Nephron (organoid): ENCODE results near the gene CORO6.
A peak's percentile ranks its signal among the peaks of the same experiment; 100 is the strongest.

Source experiments
- H3K27ac Mint-ChIP-seq, 3 experiments: 2 replicates each; pipeline ENCODE4 v1.8.0; 2020; ENCODE audit warnings: mixed read lengths in 3 of 3, mild to moderate bottlenecking in 2 of 3, moderate library complexity in 1 of 3
- H3K27me3 Mint-ChIP-seq: 2 replicates; pipeline ENCODE4 v1.8.0; 2021; ENCODE audit warnings: low read depth, mild to moderate bottlenecking, moderate library complexity, mixed read lengths
- H3K36me3 Mint-ChIP-seq: 2 replicates; pipeline ENCODE4 v1.8.0; 2020; ENCODE audit warnings: low read depth, mixed read lengths
- H3K4me1 Mint-ChIP-seq: 2 replicates; pipeline ENCODE4 v1.8.0; 2020; ENCODE audit warnings: mixed read lengths
- H3K4me3 Mint-ChIP-seq, 3 experiments: 2 replicates each; pipeline ENCODE4 v1.8.0; 2020; ENCODE audit warnings: mild to moderate bottlenecking in 3 of 3, mixed read lengths in 3 of 3, moderate library complexity in 2 of 3
- H3K9me3 Mint-ChIP-seq: 2 replicates; pipeline ENCODE4 v1.8.0; 2020; ENCODE audit warnings: mixed read lengths
- CTCF ChIP-seq, 3 experiments: fragments of 200-600 bp; sonication (generic); IDR thresholded peaks; one replicate each; pipeline ENCODE4 v1.5.0; 2021; ENCODE audit warnings: antibody characterized with exemption in 3 of 3; ENCODE audit not compliant: unreplicated experiment in 3 of 3

Gene CORO6

GRCh38 chr17:29590411-29591145 lies 32.1 kb downstream of the CORO6 start:
- Mint-ChIP-seq H3K27ac (peak overlapping the region; percentile 87 to 96 (median 93)), H3K4me3 (peak overlapping the region; percentile 79 to 94 (median 92)), H3K36me3 (no peaks in the 10 kb centered on the region), H3K27me3 (no peaks in the 10 kb centered on the region), H3K9me3 (no peaks in the 10 kb centered on the region), H3K4me1 (peaks cover 51% of the 10 kb centered on the region)
- no peak for TF ChIP-seq CTCF (IDR thresholded peaks at IDR 0.05; ENCODE audit: unreplicated experiment in 3 of 3)

- Mint-ChIP-seq H3K27me3 (no peaks in the 10 kb centered on the region), H3K4me3 (peak within 1 kb of the TSS; percentile 88 to 95 (median 95)), H3K4me1 (peaks cover 45% of the 10 kb centered on the region), H3K9me3 (no peaks in the 10 kb centered on the region), H3K36me3 (no peaks in the 10 kb centered on the region), H3K27ac (peak within 1 kb of the TSS; percentile 70 to 96 (median 93))
- no peak for TF ChIP-seq CTCF (IDR thresholded peaks at IDR 0.05; ENCODE audit: unreplicated experiment in 3 of 3)
Observed at GRCh38 chr17:29589524-29590410, 32.9 kb downstream of the CORO6 start, which contains the start of gene GIT1. Gene GIT1 (minus strand): TSS chr17:29589648. CDS start chr17:29589378, 270 bp downstream.

- no peaks in the 10 kb centered on the region for H3K27me3 Mint-ChIP-seq
- peaks cover 53% of the 10 kb centered on the region for H3K4me1 Mint-ChIP-seq
- H3K9me3 Mint-ChIP-seq = no peaks in the 10 kb centered on the region
- peak overlapping the region; percentile 88 to 95 (median 95) for H3K4me3 Mint-ChIP-seq
- peak overlapping the region; percentile 65 to 84 (median 69) for H3K27ac Mint-ChIP-seq
- no peaks in the 10 kb centered on the region for H3K36me3 Mint-ChIP-seq
- no peak for TF ChIP-seq CTCF (IDR thresholded peaks at IDR 0.05; ENCODE audit: unreplicated experiment in 3 of 3)
Observed at GRCh38 chr17:29588562-29589411, 33.9 kb downstream of the CORO6 start.

- peaks cover 53% of the 10 kb centered on the region for H3K4me1 Mint-ChIP-seq
- no peaks in the 10 kb centered on the region for H3K36me3 Mint-ChIP-seq
- TF ChIP-seq CTCF (IDR thresholded peaks at IDR 0.05; ENCODE audit: unreplicated experiment in 3 of 3) = no peak
- H3K27me3 Mint-ChIP-seq = no peaks in the 10 kb centered on the region
- peak overlapping the region; percentile 88 to 95 (median 95) for H3K4me3 Mint-ChIP-seq
- H3K9me3 Mint-ChIP-seq = no peaks in the 10 kb centered on the region
- peak overlapping the region; percentile 65 to 84 (median 69) for H3K27ac Mint-ChIP-seq
Observed at GRCh38 chr17:29588017-29588561, 34.6 kb downstream of the CORO6 start.

GRCh38 chr17:29587591-29587990 lies 35.1 kb downstream of the CORO6 start:
- Mint-ChIP-seq H3K9me3 (no peaks in the 10 kb centered on the region), H3K36me3 (no peaks in the 10 kb centered on the region), H3K4me3 (peak overlapping the region; percentile 88 to 95 (median 95)), H3K4me1 (peaks cover 53% of the 10 kb centered on the region), H3K27ac (no peak overlapping the region), H3K27me3 (no peaks in the 10 kb centered on the region)
- TF ChIP-seq CTCF (IDR thresholded peaks at IDR 0.05; ENCODE audit: unreplicated experiment in 3 of 3) = no peak
